HL-60 (cell line): ENCODE data around the gene SLC7A10.

Source experiments
- CTCF ChIP-seq: IDR thresholded peaks from one replicate; pipeline ENCODE4 v1.5.1; 2011; ENCODE audit warnings: low read length, control low read depth, inconsistent platforms; ENCODE audit not compliant: insufficient read depth
- GABPA ChIP-seq: IDR thresholded peaks from 2 replicates; pipeline ENCODE4 v1.6.1; 2012; ENCODE audit warnings: low read depth
- POLR2AphosphoS5 ChIP-seq: IDR thresholded peaks from 2 replicates; pipeline ENCODE4 v1.6.1; 2012; ENCODE audit warnings: low read depth
- REST ChIP-seq: IDR thresholded peaks from 2 replicates; pipeline ENCODE4 v1.6.1; 2012; ENCODE audit warnings: low read depth; ENCODE audit not compliant: insufficient replicate concordance
- SPI1 ChIP-seq: IDR thresholded peaks from 2 replicates; pipeline ENCODE4 v1.6.1; 2012; ENCODE audit warnings: low read depth, mild to moderate bottlenecking, borderline replicate concordance

GRCh38 chr19:33220115-33220514 is 5.5 kb downstream of the SLC7A10 start:
- TF ChIP-seq CTCF, result no peak
- no peak for TF ChIP-seq GABPA
- TF ChIP-seq POLR2AphosphoS5, result no peak
- no peak for TF ChIP-seq REST
- no peak for TF ChIP-seq SPI1
